Measurements from ENCODE around the gene ZCCHC9.
"Not testable (repeated sequence)": the region's sequence is repeated elsewhere in the genome, so short reads cannot be mapped to it uniquely, and the experiment has no call there.

ZCCHC9 gene

DNA sequence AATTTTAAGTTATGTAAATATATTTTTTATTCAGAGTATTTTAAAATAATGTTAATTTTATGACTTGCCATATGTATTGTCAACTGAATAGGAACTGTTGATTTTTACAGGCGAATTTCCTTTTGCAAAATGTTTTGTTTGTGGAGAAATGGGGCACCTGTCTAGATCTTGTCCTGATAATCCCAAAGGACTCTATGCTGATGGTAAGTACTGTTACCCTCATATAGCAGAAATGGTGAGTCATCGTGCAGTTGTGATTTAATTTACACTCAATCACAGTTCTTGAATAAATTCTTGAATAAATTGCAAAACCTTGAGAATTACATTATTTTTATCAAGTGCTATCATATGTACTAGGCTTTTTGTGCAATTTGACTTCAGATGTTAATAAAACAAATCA, 7.4 kb downstream of the ZCCHC9 start:
- DNase-seq, result no peak

- no peak for DNase-seq
Observed at GRCh38 chr5:81310402-81311063, 9.1 kb downstream of the ZCCHC9 start.

- no peak for DNase-seq
Observed at GRCh38 chr5:81313278-81313677, 11.9 kb downstream of the ZCCHC9 start.

- DNase-seq, result no peak
Observed at GRCh38 chr5:81313686-81314085, 12.3 kb downstream of the ZCCHC9 start.

- no peak for DNase-seq
Observed at GRCh38 chr5:81314581-81314980, 13.2 kb downstream of the ZCCHC9 start.

GRCh38 chr5:81315336-81315735, 13.9 kb downstream of the ZCCHC9 start:
- DNase-seq, result no peak

GRCh38 chr5:81315830-81316229, 14.4 kb downstream of the ZCCHC9 start:
- DNase-seq, result no peak

DNA sequence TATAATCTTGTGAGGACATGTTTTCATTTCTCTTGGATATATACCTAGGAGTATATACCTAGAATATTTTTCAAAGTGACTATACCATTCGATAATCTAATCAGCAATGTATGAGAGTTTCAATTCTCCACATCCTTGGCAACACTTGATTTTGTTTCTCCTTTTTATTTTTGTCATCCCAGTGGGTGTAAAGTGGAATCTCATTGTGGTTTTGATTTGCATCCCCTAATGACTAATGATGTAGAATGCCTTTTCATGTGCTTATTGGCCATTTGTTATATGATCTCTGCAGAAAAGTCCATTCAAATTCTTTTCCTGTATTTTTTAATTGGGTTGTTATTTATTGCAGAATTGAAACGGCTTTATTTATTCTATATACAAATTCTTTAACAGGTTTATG, 15.2 kb downstream of the ZCCHC9 start:
- no peak for DNase-seq

DNA sequence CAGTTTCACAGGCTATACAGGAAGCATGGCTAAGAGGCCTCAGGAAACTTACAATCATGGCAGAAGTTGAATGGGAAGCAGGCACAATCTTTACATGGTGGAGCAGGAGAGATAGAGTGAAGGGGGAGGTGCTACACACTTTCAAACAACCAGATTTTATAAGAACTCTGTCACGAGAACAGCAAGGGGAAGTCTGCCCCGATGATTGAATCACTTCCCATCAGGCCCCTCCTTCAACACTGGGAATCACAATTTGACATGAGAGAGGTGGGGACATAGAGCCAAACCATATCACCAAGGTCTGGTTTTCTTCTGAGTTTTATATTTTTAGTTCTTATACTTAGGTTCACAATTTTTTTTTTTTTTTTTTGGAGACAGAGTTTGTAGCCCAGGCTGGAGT, 16.1 kb downstream of the ZCCHC9 start:
- no peak for DNase-seq

DNA sequence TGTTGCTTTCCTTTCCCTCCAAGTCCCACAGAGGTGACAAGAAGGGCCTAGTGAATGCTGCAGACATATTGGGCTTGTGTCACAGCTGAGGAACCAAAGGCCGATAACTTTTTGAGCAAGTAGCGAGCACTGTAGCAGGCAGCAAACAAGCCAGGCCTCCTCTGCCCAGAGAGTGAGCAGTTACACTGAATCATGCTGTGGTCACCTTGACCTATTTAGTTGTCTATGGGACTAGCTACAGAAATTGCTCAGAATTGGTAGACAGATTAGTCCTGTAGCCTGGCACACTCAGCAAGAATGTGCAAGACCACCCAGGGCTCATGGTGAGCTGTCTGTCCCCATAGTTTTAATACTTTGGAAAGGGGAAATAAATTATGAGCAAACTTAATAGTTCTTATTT, 25.2 kb downstream of the ZCCHC9 start:
- no peak for DNase-seq

- DNase-seq, result no peak
Observed at GRCh38 chr5:81334304-81335061, 33.1 kb downstream of the ZCCHC9 start.

DNA sequence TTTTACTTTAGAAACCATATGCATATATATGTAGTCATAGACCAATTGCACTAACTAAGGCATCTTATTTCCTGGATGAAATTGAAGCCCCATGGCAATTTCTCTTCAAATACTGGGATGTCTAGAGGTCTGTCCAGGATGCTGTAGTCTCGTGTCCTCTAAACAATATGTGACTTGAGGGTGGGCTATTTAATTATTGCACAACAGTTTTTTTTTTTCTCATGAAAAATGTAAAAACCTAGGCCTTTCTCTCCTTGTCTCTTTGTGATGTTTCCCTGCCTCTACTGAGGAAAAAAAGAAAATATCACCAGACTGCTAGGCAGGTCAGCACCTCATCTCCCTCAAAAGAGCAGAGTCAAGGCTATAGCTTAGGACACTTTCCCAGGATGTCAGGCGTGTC, 34.6 kb downstream of the ZCCHC9 start:
- DNase-seq, result no peak

GRCh38 chr5:81336556-81336955, 35.2 kb downstream of the ZCCHC9 start:
- no peak for DNase-seq

GRCh38 chr5:81337803-81338202, 36.4 kb downstream of the ZCCHC9 start:
- no peak for DNase-seq

DNA sequence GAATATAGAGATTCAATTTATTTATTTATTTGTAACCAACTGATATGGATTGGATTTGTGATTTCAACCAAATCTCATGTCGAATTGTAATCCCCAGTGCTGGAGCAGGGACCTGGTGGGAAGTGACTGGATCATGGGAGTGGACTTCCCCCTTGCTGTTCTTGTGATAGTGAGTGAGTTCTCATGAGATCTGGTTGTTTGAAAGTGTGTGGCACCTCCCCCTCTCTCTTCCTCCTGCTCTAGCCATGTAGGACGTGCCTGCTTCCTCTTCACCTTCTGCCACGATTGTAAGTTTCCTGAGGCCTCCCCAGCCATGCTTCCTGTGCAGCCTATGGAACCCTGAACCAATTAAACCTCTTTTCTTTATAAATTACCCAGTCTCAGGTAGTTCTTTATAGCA, 36.8 kb downstream of the ZCCHC9 start:
- DNase-seq, result not testable (repeated sequence)

DNA sequence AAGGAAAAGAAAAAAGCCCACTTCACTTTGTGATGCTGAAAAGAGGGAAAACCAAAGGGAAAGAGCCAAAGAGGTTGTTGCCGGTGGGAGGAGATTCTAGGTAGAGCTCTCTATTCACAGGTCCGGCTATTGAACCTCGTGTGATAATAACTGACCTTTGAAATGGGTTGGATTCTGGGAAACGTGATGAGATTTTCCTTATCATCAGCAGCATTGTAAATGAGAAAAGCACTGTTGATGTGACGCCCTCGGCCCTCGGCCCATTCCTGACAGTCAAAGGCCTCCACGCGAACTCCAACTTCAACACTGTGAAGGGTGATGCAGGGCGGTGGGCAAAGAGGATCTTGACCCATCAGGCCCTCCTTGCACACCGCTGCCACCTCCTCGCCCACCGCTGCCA, 43.3 kb downstream of the ZCCHC9 start:
- DNase-seq, result no peak

GRCh38 chr5:81345411-81346003, 44.1 kb downstream of the ZCCHC9 start:
- DNase-seq, result no peak

DNA sequence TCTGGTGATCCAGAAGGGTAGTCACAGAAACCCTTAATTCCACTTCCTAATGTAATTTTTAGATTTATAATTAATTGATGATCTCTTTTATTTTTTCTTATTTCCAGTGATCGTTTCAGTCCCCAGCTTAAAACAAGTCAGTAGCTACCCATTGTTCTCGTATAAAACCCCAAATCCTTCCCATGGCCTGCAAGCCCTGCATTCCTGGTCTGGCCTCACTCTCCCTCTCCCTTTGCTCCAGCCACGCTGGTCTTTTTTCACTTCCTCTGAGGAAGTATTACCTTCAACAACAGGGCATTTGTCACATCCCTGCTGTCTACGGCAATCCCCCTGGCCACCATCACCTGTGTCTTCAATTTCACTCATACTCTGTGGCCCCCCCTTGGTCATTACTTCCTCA, 47.8 kb downstream of the ZCCHC9 start:
- no peak for DNase-seq

DNA sequence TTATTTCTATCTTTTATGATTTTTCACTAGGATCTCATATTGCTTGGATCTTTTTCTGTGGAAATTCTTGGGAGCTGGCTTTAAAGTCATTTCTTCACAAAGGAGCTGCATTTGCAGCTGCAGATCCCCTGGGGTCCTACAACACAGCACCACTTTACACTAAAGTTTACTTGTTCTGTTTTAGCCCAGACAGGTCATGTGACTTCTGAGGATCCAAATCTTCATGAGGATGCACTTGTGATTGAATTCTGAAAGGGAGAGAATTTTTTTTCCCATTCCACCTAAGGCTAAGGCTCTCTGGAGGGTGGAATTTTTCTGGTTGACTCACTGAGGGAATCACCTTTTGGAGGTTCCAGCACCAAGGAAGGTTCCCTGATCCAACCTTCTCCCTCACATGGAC, 49.1 kb downstream of the ZCCHC9 start:
- no peak for DNase-seq

- no peak for DNase-seq
Observed at GRCh38 chr5:81353189-81353588, 51.8 kb downstream of the ZCCHC9 start.

DNA sequence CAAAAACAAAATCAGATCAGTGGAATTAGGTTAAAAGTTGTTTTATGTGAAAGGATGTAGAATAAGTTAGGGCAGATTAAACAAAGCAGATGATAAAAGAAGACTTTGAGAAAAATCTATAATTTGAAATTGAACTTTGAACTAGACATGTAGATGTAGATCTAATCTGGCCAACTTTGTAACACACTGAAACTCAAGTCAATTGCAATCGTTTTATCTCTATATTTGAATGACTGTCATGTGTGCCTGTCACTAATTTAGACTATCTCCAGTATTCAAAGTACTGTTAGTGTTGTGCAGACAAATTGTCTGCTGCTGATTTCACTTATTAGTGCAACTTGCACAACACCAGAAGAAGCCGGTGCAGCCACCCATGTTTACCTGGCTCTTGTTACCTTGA, 52.7 kb downstream of the ZCCHC9 start:
- no peak for DNase-seq

DNA sequence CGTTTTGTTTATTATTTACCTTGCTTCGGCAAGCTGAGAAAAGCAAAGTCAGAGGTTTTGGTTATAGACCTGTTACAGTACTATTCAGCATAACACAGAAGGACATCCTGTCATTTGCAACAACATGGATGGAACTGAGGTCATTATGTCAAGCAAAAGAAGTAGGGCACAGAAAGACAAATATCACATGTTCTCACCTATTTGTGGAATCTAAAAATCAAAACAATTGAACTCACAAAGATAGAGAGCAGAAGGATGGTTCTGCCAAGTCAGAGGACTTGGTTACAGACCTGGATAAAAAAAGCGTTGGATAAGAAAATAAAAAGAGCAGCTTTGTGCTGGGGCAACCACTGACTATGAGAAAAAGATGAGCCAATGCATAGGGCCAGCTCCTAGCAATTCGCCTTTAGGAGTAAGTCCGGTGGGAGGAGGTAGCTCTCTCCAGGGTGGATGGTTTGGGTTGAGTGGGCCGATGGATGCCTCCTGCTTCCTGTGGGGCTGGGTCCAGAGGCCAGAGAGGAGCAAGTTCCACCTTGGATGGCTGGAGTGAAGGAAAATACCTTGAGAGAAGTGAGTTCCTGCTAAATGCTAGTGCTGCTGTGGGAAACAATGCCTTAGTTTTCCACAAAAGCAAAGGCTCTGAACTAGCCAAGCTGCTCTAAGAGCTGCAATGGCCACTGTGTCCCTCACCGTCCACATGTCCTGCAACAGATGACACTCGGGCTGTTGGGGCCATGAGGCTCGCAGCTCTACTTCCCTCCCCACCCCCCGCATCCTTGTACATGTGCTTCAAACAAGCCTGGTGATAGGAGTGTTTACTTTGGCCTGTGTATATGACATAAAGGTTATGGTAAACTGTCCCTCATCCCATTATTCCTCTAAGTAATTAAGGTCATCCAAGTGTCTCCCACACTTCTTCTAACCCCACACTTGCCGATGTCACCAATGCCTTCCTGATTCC, 54.2 kb downstream of the ZCCHC9 start:
- no peak for DNase-seq

DNA sequence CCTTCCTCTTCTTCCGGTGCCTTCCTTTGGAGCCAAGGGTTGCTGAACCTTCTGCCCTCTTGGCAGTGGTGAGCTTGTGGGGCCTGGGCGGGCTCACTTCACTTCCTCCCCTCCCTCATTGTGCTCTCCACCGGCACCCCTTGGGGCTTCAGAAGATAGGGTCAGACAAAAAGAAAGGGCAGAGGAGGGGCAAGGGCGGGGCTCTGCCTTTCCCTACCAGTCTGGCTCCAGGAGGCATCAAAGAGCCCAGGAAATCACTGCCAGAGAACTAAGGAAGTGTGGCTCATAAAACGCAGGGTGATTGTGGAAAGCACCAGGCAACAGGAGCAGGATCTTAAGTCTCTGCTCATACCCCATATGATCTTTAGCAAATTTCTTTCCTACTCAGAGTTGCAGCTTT, 57.7 kb downstream of the ZCCHC9 start:
- DNase-seq, result no peak
